Heart left ventricle (tissue), 16 donors: Measurements from ENCODE around the gene RUFY1. TPM values are rescaled to one million over a fixed set of nuclear protein-coding genes. Genes with fewer than 3 reads are reported as not detected.
"Not testable (repeated sequence)": the region's sequence is repeated elsewhere in the genome, so short reads cannot be mapped to it uniquely, and the experiment has no call there.

Source experiments
- ATAC-seq, 4 donors: fragments of 200-7000 bp; cut with Tn5 transposase; one replicate each; pipeline ENCODE4 v1.9.1; 2020 to 2022; ENCODE audit warnings: moderate library complexity in 4 of 4, mild to moderate bottlenecking in 3 of 4, moderate number of reproducible peaks in 1 of 4
- DNase-seq, 5 donors: peaks; one replicate each; pipeline ENCODE4 v3.0.0-alpha.2; 2020
- H3K27ac ChIP-seq, 12 donors: fragments of 200-600 bp; sonication (generic) in 4 of 12; one replicate each; pipeline versions ENCODE4 v1.5.0 to v1.8.0; 2016 to 2022; ENCODE audit warnings: mild to moderate bottlenecking in 2 of 12
- H3K27me3 ChIP-seq, 9 donors: fragments of 200-600 bp; sonication (generic) in 2 of 9; one replicate each; pipeline versions ENCODE4 v1.5.1 to v1.8.0; 2016 to 2022; ENCODE audit warnings: mild to moderate bottlenecking in 3 of 9
- H3K36me3 ChIP-seq, 9 donors: fragments of 200-600 bp; sonication (generic) in 2 of 9; one replicate each; pipeline versions ENCODE4 v1.5.0 to v1.8.0; 2018 to 2022; ENCODE audit warnings: mild to moderate bottlenecking in 2 of 9
- H3K4me1 ChIP-seq, 12 donors: fragments of 200-600 bp; sonication (generic) in 4 of 12; one replicate each; pipeline versions ENCODE4 v1.5.0 to v1.8.0; 2016 to 2022; ENCODE audit warnings: mild to moderate bottlenecking in 3 of 12
- H3K4me3 ChIP-seq, 12 donors: fragments of 200-600 bp; sonication (generic) in 4 of 12; one replicate each; pipeline versions ENCODE4 v1.5.0 to v1.8.0; 2017 to 2022; ENCODE audit warnings: mild to moderate bottlenecking in 9 of 12, moderate library complexity in 4 of 12
- H3K9me3 ChIP-seq, 12 donors: fragments of 200-600 bp; sonication (generic) in 4 of 12; one replicate each; pipeline versions ENCODE4 v1.5.0 to v1.8.0; 2016 to 2022; ENCODE audit warnings: mild to moderate bottlenecking in 1 of 12
- CTCF ChIP-seq, 12 donors: fragments of 200-600 bp; sonication (generic) in 4 of 12; IDR thresholded peaks; one replicate each; pipeline versions ENCODE4 v1.5.0 to v1.8.0; 2018 to 2022; ENCODE audit warnings: antibody characterized with exemption in 12 of 12, mild to moderate bottlenecking in 5 of 12
- POLR2A ChIP-seq, 2 donors: fragments of 450-650 bp; IDR thresholded peaks; one replicate each; pipeline ENCODE4 v1.6.1; 2017; ENCODE audit warnings: antibody characterized with exemption in 2 of 2, mild to moderate bottlenecking in 2 of 2, moderate library complexity in 2 of 2
- WGBS, 4 donors: extraction: QIAGEN DNeasy Blood & Tissue Kit in 2 of 4; methylation state at CpG; one replicate each; pipeline versions ENCODE4 v1.1.5 to v1.1.7; 2013 to 2018; 5-methylcytosine and 5-hydroxymethylcytosine counted together
- intact Hi-C, 10 donors: fragments of 100-400 bp; cut with DNase I; formaldehyde crosslinking; loops; one replicate each; pipeline versions ENCODE4 v1.11.1 to v1.14.2; 2022
- polyA plus RNA-seq, 2 donors: library from polyadenylated mRNA; stranded (reverse); fragments of 200-250 nt; gene quantifications; one replicate each; pipeline ENCODE4 v1.2.3, GENCODE V29; 2013
- total RNA-seq, 9 donors: library from RNA; depleted of rRNA in 2 of 9; stranded (reverse); fragments of >200 nt in 2 of 9; fragmentation: NEBNext Ultra II Directional in 3 of 9; extraction: Animal tissue kit (Norgen Biotek cat#: 25700) in 3 of 9; gene quantifications; one replicate each; pipeline versions ENCODE4 v1.1.0 to v1.2.4, GENCODE V29; 2016 to 2023
- donor health status: ischemic (EF 13 %, LVEDD 7.1; RV severe dilation, severe dysfunction).
- donor health status: healthy with polysubstance abuse.
- donor health status: DM: no; HTN: yes; CAD: no.
- donor health status: DM: no; HTN: no; CAD: no.
- donor health status: ischemic (EF 25% LVEDD 6.9; RV normal size, moderate dysfunction).
- donor health status: ischemic (EF 25% LVEDD 5.7; RV mildly dilated, moderate dysfunction).
- donor health status: healthy.
- donor health status: DM: yes; HTN: yes; CAD: no.
- donor health status: ischemic (EF 35%, LVEDD 5.7; RV mildly dilated, moderate dysfunction).
- donor health status: nonischemic (EF 11% LVEDD 7.7; RV severe dilation, severe dysfunction).
- donor health status: DM: yes; HTN: yes; CAD: no.
- donor health status: PGD.
- donor health status: ischemic (EF 29% LVEDD 5.4; RV normal size, mild dysfunction).
- donor health status: nonischemic (EF 23%, LVEDD 6.1; RV moderate dilation, normal function).

The RUFY1 gene
- total and polyA plus RNA-seq, 11 donors, result 14.3 to 30.9 (median 24.2) TPM

DNA sequence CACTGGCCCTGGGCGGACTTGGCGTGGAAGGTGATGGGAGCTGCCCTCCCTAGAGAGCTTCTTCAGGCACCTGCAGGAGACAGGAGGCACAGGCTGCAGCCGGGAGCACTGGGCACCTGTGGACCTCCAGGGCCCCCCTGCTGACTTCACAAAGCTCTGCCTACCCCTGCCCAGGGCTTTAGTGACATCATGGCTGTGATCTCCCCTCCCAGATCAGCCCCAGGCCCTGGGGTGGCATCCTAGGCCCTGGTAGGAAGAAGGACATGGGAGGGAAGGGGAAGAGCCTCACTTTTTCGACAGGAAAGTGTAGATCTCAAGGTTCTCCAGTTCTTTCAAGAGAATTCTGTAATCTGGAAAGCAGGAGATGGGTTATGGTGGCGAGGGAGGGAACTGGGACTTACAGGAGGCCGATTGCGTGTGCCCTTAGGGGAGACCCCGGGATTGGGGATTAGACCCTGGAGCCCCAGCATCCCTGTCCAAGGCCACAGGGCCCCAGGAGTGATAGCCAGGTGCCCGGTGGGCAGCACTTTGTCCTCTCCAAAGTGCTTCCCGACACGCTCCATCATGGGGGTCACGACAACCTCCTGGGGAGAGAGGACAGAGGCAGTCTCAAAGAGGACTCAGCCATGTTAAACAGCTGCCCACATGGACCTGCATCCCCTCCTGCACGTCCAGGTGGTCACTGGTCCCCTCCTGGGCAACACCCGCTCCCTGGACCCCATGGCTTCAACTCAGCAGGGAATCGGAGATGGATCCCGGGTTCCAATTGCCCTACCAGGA is 93.0 kb downstream of the RUFY1 start:
- DNase-seq, ATAC-seq, H3K27ac ChIP-seq, H3K4me3 ChIP-seq, H3K4me1 ChIP-seq, intact Hi-C loops, H3K27me3 ChIP-seq, H3K36me3 ChIP-seq, H3K9me3 ChIP-seq: not testable (repeated sequence)
- WGBS, 4 donors, result 83 to 89% (median 86%) methylated on average over 9 to 16 of the region's 16 CpGs

GRCh38 chr5:179644766-179645165 is 94.4 kb downstream of the RUFY1 start:
- 74 to 91% (median 87%) methylated on average over 4 of the region's 5 CpGs for whole genome bisulfite sequencing, 4 donors
- H3K4me3 ChIP-seq, H3K27me3 ChIP-seq, intact Hi-C loops, H3K36me3 ChIP-seq, H3K27ac ChIP-seq, H3K9me3 ChIP-seq, H3K4me1 ChIP-seq, DNase-seq: not testable (repeated sequence)
- peak in 1 of 4 donors; percentile 33 for ATAC-seq

DNA sequence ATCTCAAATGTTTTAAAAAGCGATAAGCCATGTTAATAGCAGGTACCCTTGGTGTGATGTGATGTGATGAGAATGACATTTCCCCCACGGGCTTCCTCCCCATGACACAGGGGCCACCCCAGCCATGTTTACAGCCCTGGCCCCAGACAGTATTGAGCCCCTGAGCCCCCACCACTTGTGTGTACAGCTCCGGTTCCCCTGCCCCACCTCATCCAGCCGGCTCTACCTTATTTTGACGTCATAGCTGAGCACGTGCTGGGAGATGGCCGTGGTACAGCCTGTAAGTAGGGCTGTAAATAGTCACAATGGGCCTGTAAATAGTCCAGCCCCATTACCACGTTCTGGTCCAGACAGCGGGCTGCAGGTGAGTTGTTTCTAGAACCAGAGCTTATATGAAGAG is 98.1 kb downstream of the RUFY1 start:
- TF ChIP-seq POLR2A (IDR thresholded peaks at IDR 0.05) (no peak), CTCF (IDR thresholded peaks at IDR 0.05) (no peak)
- whole genome bisulfite sequencing, 4 donors, result 84 to 88% (median 85%) methylated on average over 8 to 9 of the region's 9 CpGs
- intact Hi-C loops, result no loop called here
- Histone ChIP-seq H3K36me3 (no peaks in the 10 kb centered on the region), H3K27ac (no peak overlapping the region), H3K27me3 (no peaks in the 10 kb centered on the region), H3K4me1 (no peaks in the 10 kb centered on the region), H3K4me3 (no peak overlapping the region), H3K9me3 (no peaks in the 10 kb centered on the region)
- no peak for ATAC-seq
- no peak for DNase-seq

- H3K4me3 ChIP-seq, H3K4me1 ChIP-seq, H3K36me3 ChIP-seq, ATAC-seq, intact Hi-C loops, H3K9me3 ChIP-seq, H3K27me3 ChIP-seq, DNase-seq, H3K27ac ChIP-seq: not testable (repeated sequence)
- WGBS, 4 donors, result 45 to 71% (median 60%) methylated on average over 8 to 10 of the region's 10 CpGs
Measured at GRCh38 chr5:179649166-179649703, 98.9 kb downstream of the RUFY1 start.

DNA sequence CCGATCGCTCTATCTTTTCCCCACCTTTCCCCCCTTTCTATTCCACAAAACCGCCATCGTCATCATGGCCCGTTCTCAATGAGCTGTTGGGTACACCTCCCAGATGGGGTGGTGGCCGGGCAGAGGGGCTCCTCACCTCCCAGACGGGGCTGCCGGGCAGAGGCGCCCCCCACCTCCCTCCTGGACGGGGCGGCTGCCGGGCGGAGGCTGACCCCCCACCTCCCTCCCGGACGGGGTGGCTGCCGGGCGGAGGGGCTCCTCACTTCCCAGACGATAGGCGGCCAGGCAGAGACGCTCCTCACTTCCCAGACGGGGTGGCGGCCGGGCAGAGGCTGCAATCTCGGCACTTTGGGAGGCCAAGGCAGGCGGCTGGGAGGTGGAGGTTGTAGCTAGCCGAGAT is 99.9 kb downstream of the RUFY1 start:
- H3K4me3 ChIP-seq, intact Hi-C loops, H3K27me3 ChIP-seq, ATAC-seq, DNase-seq, H3K27ac ChIP-seq, H3K4me1 ChIP-seq, H3K9me3 ChIP-seq, H3K36me3 ChIP-seq: not testable (repeated sequence)
- WGBS, 4 donors, result 94 to 95% (median 95%) methylated on average over 14 to 26 of the region's 26 CpGs

DNA sequence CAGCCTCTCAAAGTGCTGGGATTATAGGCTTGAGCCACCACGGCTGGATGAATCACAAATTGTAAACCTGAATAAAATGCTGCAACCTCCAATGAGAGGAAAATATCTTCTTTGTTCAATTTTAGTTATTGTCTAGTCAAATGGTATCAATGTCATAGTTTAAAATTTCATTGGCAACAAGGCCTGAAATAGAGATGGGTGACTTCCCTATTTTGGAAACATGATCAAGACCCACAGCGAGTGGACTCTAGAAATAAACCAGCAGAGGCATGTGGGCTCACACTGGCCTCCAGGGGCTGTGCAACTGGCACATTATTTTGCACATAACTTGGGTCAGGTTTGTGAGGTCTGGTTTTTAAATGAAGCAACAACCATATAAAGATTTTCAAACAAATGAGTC is 102.8 kb downstream of the RUFY1 start:
- H3K27me3 ChIP-seq, H3K9me3 ChIP-seq, DNase-seq, H3K4me1 ChIP-seq, intact Hi-C loops, ATAC-seq, H3K36me3 ChIP-seq, H3K27ac ChIP-seq, H3K4me3 ChIP-seq: not testable (repeated sequence)
- 47 to 73% (median 65%) methylated on average over 2 of the region's 2 CpGs for WGBS, 4 donors

- intact Hi-C loops, result loop anchor here in 2 of 10 donors (2.0 to 5.0 kb wide), 2 partner anchors 19 to 70 kb away; no protein-coding TSS in a partner anchor
- H3K27ac ChIP-seq, result peak overlapping the region in 2 of 12 donors; percentile 45 to 47
- peak in 1 of 5 donors; percentile 24 for DNase-seq
- H3K4me1 ChIP-seq, H3K36me3 ChIP-seq, H3K9me3 ChIP-seq, H3K27me3 ChIP-seq: not testable (repeated sequence)
- WGBS, 4 donors, result 19 to 38% (median 26%) methylated on average over 7 to 12 of the region's 50 CpGs
- ATAC-seq, result peak; percentile 72 to 98 (median 95)
- peak overlapping the region in 7 of 12 donors; percentile 27 to 50 (median 38) for H3K4me3 ChIP-seq
Measured at GRCh38 chr5:179657302-179658178, 107.2 kb downstream of the RUFY1 start.

DNA sequence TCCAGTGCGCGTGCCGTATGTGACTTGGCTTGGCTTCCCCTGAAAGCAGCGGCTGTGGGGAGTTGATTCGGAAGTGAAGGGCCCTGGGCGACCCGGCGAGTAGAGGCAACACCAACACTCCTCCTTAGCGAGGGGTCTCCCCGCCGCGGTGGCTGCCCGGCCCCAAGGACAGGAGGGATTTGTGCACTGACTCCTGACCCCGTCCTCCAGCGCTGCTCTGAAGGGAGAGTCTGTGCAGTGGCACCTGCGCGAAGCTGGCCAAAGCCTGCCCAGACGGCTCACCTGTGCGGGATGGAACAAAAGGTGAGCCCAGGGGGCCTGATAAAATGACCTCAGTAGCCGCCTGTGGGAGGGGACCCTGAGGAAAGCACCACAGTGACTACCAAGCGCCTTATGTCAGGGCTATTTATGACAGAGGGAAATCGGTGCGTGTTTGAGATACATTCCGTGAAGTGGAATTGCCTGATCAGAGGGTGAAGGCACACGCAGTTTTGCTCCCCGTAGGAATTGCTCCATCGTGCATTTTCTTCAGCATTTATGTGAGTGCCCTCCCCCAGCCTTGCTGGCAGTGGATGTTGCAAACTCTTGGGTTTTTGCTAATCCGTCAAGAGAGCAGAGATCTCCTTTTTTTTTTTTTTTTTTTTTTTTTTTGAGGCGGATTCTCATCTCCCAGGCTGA is 108.0 kb downstream of the RUFY1 start:
- peaks cover 0 to 15% (median 4%) of the 10 kb centered on the region in 9 donors for H3K36me3 ChIP-seq
- DNase-seq, H3K4me1 ChIP-seq, H3K27me3 ChIP-seq, H3K9me3 ChIP-seq: not testable (repeated sequence)
- peak overlapping the region in 5 of 12 donors; percentile 38 to 65 (median 56) for H3K27ac ChIP-seq
- peak overlapping the region in 11 of 12 donors; percentile 41 to 63 (median 56) for H3K4me3 ChIP-seq
- peak in 2 of 4 donors; percentile 30 to 31 for ATAC-seq
- WGBS, 4 donors, result 7 to 11% (median 8%) methylated on average over 8 to 10 of the region's 29 CpGs
- intact Hi-C loops, result loop anchor here in 2 of 10 donors (2.0 to 5.0 kb wide), 2 partner anchors 20 to 69 kb away; no protein-coding TSS in a partner anchor
